Measurements from ENCODE around the gene DDX51.
"Not testable (repeated sequence)": the region's sequence is repeated elsewhere in the genome, so short reads cannot be mapped to it uniquely, and the experiment has no call there.

DDX51 gene

DNA sequence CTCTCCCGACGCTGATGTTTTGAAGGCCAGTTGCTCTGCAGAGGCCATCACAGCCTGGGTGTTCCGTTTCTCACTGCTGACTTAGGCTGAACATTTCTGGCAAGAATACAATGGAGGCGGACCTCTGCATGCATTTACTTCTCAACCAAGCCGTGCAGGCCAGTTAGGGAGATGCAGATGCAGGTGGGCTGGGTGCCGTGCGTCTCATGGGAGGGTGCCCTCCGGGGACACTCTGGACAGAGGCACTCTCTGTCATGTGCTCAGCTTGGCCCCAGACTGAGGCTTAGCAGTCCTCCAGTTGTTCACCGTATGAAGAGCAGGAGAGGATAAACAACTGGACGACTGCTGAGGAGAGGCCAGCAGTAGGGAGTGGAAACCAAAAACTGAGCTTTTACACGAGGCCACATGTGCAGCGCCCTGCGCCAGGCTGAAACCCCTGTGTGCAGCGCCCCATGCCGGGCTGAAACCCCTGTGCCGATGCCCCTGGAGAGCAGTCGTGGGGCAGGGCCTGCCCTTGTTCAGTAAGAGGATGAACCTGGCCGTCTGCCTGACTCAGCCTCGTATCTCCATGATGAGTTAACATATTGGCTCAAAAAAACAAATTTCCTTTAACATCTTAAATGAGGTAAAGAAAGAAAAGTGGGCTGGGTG is 32.3 kb downstream of the DDX51 start:
- no peak for DNase-seq

DNA sequence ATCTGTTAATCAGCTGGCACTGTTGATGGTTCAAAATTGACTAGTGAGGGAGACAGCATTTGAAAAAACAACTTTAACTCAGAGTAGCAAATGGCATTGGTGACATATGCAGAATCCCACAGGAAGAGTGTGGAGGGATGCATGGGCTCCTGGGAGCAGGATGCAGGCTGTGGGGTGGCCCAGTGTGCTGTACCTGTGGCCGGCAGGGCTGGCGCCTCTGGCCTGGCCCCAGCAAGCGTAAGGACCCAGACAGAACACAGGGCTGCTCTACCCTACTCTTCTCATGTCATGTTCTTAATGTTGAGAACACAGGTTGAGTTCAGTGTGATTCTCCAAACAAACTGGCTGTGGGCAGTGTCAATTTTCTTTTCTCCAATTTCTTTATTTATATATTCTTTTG is 33.4 kb downstream of the DDX51 start:
- DNase-seq, result no peak

DNA sequence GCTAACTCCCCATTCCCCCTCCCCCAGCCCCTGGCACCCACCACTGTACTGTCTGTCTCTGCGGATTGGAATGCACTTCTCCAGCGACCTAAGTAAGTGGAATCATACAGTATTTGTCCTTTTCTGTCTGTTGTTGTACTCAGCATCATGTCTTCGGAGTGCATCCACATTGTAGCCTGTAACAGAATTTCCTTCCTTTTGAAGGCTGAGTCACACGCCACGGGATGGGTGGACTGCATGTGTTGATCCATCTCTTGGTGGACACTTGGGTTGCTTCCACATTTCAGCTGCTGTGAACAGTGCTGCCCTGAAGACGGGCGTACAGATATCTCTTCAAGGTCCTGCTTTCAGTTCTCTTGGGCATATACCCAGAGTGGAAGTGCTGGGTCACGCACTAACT is 34.4 kb downstream of the DDX51 start:
- DNase-seq, result no peak

DNA sequence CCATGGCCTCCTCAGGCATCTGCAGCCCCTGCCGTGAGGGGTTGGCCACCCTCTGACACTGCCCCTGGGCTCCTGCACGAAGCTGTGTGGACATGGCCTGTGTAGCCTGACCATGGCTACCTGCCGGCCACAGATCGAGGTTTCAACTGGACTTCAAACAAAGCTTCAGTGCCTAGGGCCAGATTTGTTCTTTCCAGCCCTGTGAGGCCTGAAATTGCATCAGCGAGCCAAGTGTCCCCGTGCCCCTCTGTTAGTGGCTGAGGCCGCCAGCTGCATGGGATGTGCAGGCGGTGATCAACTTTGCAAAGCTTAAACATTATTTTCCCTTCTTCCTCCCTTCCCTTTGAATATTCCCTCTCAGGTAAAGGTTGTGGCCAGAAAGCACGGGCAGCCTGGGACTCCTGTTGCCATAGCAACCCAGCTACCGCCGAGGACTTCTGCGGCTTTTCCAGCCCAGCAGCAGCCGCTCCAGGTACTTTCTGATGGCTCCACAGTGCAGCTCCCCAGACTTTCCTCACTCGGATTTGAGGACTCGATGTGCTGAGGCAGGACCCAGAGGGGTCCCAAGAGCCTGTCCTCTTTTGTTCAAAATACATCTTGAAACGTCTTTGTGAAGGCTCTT is 35.8 kb downstream of the DDX51 start:
- no peak for DNase-seq

GRCh38 chr12:132106921-132107320 is 37.2 kb downstream of the DDX51 start:
- no peak for DNase-seq

DNA sequence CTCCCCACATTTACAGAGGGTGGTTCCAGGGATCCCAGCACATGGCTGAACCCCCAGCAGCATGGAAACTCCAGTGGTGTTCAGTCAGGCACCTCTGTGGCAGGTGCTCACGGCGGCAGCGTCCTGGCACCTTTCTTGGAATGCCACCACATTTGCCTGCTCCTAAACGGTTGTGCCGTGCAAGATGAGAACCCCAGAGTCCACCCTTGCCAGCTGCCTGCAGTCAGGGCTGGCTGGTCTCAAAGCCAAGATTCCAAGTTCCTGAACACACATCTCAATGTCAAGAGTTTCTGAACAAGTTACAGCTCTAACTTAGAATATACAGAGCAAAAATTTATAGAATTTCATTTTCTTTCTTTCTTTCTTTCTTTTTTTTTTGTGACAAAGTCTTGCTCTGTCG is 38.7 kb downstream of the DDX51 start:
- no peak for DNase-seq

DNA sequence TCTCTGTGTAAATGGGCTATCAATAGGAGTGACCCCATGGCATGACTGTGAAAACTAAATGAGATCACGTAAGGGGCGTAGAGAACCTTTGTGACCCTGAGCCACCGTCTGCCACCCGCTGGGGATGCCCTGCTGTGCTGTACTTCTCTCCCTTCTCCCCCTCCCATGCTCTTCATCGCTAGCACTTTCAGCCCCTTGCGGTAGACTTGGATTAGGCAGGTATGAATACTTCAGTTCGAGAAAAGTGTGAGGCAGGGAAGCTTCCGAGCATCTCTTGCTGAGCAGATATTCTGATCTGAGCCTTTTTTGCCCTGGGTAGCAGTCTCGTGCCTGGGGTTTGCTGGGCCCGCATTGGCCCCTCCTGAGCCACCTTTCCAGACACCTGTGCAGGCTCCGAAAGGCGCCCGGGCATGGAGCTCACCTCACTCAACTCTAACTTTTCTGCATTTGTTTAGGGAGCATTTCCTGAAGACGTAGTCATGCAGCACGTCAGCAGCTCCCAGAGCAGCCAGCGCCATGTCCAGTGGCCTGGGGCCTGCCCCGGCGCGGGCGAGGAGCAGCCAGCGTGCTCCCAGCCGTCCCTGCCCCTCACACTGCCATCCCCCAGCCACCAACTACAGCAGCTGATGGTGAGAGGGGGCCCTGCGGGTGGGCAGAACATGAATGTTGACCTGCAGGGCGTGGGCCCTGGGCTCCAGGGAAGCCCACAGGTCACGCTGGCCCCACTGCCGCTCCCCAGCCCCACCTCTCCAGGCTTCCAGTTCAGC is 40.4 kb downstream of the DDX51 start:
- DNase-seq, result no peak

- DNase-seq, result not testable (repeated sequence)
Observed at GRCh38 chr12:132103072-132103471, 41.0 kb downstream of the DDX51 start.

GRCh38 chr12:132102297-132102696 is 41.8 kb downstream of the DDX51 start:
- no peak for DNase-seq

DNA sequence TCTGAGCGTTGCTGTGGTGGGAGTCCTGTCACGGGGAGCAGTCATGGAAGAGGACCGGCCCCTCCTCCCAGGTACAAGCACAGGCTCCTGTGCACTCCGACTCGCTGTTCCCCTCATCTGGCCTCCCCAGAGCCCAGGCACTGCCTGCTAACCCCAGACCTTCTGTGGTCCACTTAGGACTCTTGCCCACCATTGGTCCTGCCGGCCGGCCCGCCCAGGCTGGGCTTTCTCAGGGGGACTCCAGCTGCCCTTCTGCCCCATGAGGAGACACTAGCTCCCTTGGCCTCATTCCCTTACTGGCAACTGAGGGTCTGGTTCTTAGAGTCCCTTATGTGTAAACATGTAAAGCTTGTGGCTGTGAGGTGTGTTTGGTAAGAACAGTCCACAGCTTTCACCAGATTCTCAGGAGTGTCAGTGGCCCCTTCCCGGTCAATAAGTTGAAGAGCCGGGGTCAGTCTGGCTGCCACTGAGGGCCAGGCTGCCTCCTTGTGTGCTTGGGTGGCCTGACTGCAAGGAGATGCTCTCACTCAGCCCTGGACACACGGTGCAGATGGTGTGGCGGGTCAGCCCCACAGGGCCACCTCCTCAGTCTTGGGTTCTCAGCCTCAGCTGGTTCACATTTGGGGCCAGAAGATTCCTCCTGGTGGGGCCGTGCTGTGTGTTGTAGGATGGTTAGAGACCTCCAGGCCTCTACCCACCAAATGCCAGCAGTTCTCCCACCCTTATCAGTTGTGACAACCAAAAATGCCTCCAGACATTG is 43.6 kb downstream of the DDX51 start:
- DNase-seq, result no peak

DNA sequence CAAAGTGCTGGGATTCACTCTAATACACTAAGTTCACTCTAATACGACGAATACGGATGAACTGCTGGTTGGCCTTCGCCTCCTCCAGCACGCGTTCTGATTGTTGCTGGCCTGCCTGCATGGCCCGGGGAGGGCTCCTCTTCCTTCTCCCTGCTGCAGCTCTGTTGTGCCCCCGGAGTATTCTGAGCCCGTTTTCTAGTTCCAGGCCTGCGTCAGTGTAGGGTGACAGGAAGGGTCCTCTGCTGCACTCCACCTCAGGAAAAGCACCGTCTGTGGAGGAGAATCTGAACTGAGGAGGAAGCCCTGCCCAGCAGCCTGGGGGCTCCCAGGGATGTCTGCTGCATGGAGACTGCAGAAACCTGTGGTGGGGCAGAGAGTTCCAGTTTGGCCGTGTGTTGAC is 44.4 kb downstream of the DDX51 start:
- DNase-seq, result no peak

DNA sequence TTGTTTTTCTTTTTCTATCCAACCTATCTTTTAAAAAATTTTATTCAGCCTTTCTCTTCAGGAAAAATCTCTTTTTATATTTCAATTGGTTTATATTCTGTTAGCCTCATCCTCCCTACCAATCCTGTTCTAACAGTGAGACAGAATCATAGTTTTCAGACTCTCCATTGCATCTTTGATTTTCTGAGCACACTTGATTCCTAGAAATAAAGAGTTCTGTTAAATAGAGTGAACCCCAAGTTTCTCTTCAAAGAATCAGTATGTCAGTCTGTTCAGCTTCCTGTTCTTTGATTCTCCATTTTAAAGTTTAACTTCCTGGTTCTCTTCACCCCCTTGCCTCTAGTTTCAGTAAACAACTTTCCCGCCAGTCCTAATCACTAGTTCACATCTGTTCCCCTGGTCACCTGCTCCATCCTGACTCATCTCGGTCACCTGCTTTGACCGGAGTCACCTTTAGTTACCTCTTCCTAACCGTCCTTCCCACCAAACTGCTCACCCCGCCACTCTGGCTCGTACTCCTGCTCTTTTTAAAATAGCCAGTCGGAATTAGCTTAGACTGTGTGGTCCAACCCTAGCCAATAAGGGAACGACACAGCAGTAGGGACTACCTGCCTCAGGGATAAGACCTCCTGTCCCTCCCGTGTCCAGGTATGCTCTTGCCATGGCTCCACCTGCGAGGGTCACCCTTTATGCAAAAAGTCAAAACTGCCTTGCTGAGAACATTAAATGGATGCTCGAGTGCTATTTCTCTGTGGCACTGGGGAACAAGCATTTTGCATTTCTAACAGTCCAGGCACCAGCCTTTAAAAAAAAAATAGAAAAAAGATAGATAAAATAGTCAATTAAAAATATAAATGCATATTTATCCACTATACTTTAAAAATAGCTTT is 48.4 kb downstream of the DDX51 start:
- no peak for DNase-seq

DNA sequence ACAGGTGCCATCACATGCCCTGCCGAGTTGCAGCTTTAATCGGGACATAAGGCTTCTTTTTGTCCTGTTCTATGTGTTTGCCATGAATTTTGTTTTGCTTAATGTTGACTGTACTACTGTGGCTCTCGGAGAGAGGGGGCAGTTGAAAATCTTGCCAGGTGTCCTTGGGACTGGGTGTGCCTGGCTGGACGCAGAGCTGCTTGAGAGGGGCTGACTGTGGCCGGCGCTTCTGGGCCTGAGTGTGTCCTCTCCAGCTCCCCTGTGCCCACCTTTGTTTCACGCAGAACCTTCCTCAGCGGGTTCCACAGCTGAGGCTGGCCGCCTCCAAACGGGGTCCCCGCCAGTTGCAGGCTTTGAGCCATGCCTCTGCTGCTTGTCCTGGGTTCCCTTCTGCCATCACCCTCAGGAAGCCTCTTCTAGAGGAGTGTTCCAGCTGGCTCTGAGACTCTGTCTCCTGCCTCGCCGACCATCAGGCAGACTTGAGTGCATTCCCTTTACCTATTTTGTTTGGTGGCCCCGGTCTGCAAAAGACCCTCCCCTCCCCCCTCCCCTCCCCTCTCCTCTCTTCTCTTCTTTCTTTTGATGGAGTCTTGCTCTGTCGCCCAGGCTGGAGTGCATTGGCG is 49.7 kb downstream of the DDX51 start:
- no peak for DNase-seq

- DNase-seq, result no peak
Observed at GRCh38 chr12:132089407-132089910, 54.7 kb downstream of the DDX51 start.
